SK-N-SH (cell line): Measurements from ENCODE around the gene CPM. TPM values are rescaled to one million over a fixed set of nuclear protein-coding genes. Genes with fewer than 3 reads are reported as not detected.
A peak's percentile ranks its signal among the peaks of the same experiment; 100 is the strongest.

Experiments used
- CTCF ChIA-PET: fragments of 300-600, 350-600 bp; formaldehyde crosslinking; extraction: SDS; loops from one replicate; lab custom pipeline; 2021; lab: Yijun Ruan, JAX
- POLR2A ChIA-PET: fragments of 350-600 bp; sonication (Branson Sonifier 250); formaldehyde crosslinking; extraction: SDS; loops from one replicate; lab custom pipeline; 2020; ENCODE audit warnings: antibody characterized with exemption, inconsistent platforms; lab: Yijun Ruan, JAX
- DNase-seq: peaks from one replicate; pipeline ENCODE4 v3.0.0; 2012
- H2AFZ ChIP-seq: fragments of 200-600 bp; sonication (generic); 2 replicates; pipeline ENCODE4 v1.8.1; 2016; ENCODE audit warnings: antibody characterized with exemption, mild to moderate bottlenecking, low read depth
- H3F3A ChIP-seq: fragments of 200-600 bp; sonication (generic); replicated peaks from 2 replicates; pipeline ENCODE3; 2016; ENCODE audit warnings: antibody characterized with exemption, mild to moderate bottlenecking; ENCODE audit not compliant: insufficient read depth
- H3K27ac ChIP-seq, 2 experiments: fragments of 200-500 bp in 1 of 2; fragments of 200-600 bp in 1 of 2; sonication (Bioruptor generic) in 1 of 2; sonication (generic), shearing (Covaris generic) in 1 of 2; 2 replicates each; pipeline versions ENCODE4 v1.5.1 to v1.6.1; 2014 to 2016; ENCODE audit warnings: low read depth in 2 of 2, inconsistent platforms in 1 of 2, low read length in 1 of 2, mild to moderate bottlenecking in 1 of 2, mixed read lengths in 1 of 2
- H3K27me3 ChIP-seq: fragments of 200-600 bp; sonication (generic), shearing (Covaris generic); 2 replicates; pipeline ENCODE4 v1.6.1; 2016; ENCODE audit warnings: mixed run types; ENCODE audit not compliant: insufficient read depth
- H3K36me3 ChIP-seq, 2 experiments: fragments of 200-500 bp in 1 of 2; fragments of 200-600 bp in 1 of 2; sonication (Bioruptor generic) in 1 of 2; sonication (generic) in 1 of 2; replicated peaks in 1 of 2; 2 replicates each; pipeline versions ENCODE3 to v1.5.1; 2014 to 2016; ENCODE audit warnings: low read length in 1 of 2, mild to moderate bottlenecking in 1 of 2; ENCODE audit not compliant: insufficient read depth in 2 of 2, control insufficient read depth in 1 of 2
- H3K4me1 ChIP-seq, 2 experiments: fragments of 200-500 bp in 1 of 2; fragments of 200-600 bp in 1 of 2; sonication (Bioruptor generic) in 1 of 2; sonication (generic), shearing (Covaris generic) in 1 of 2; 2 replicates each; pipeline versions ENCODE4 v1.5.1 to v1.6.1; 2014 to 2016; ENCODE audit warnings: low read depth in 1 of 2, low read length in 1 of 2, mixed run types in 1 of 2; ENCODE audit not compliant: insufficient read depth in 2 of 2, control insufficient read depth in 1 of 2
- H3K4me2 ChIP-seq: fragments of 200-600 bp; sonication (generic), shearing (Covaris generic); 2 replicates; pipeline ENCODE4 v1.6.1; 2017; ENCODE audit warnings: mixed run types
- H3K4me3 ChIP-seq, 2 experiments: fragments of 200-500 bp in 1 of 2; fragments of 200-600 bp in 1 of 2; sonication (Bioruptor generic) in 1 of 2; sonication (generic), shearing (Covaris generic) in 1 of 2; 2 replicates each; pipeline versions ENCODE4 v1.5.1 to v1.8.1; 2014 to 2016; ENCODE audit warnings: low read depth in 2 of 2, inconsistent platforms in 1 of 2, low read length in 1 of 2, mild to moderate bottlenecking in 1 of 2, mixed read lengths in 1 of 2, moderate library complexity in 1 of 2
- H3K79me2 ChIP-seq: fragments of 200-600 bp; sonication (generic); 2 replicates; pipeline ENCODE4 v1.8.1; 2017; ENCODE audit warnings: mild to moderate bottlenecking; ENCODE audit not compliant: insufficient read depth
- H3K9ac ChIP-seq: fragments of 200-600 bp; sonication (generic); 2 replicates; pipeline ENCODE4 v1.6.1; 2017; ENCODE audit warnings: mixed run types
- H3K9me2 ChIP-seq: fragments of 200-600 bp; sonication (generic); 2 replicates; pipeline ENCODE4 v1.6.1; 2017; ENCODE audit warnings: mixed run types
- H3K9me3 ChIP-seq: fragments of 200-600 bp; sonication (generic); 2 replicates; pipeline ENCODE4 v1.6.1; 2017; ENCODE audit warnings: mixed run types, mild to moderate bottlenecking, moderate library complexity
- H4K20me1 ChIP-seq: fragments of 200-600 bp; sonication (generic); 2 replicates; pipeline ENCODE4 v1.6.1; 2017; ENCODE audit warnings: mild to moderate bottlenecking, mixed run types; ENCODE audit not compliant: insufficient read depth
- CTCF ChIP-seq: fragments of 200-600 bp; sonication (generic); IDR thresholded peaks from 2 replicates; pipeline ENCODE4 v1.6.1; 2017; ENCODE audit warnings: antibody characterized with exemption, mild to moderate bottlenecking, moderate library complexity
- REST ChIP-seq: IDR thresholded peaks from 2 replicates; pipeline ENCODE4 v1.6.1; 2012; ENCODE audit warnings: mild to moderate bottlenecking, low read depth, low read length, moderate library complexity
- whole genome bisulfite sequencing: methylation state at CpG from one replicate; pipeline ENCODE4 v1.1.6; 2017; ENCODE audit warnings: low lambda C conversion rate; 5-methylcytosine and 5-hydroxymethylcytosine counted together
- polyA plus RNA-seq, 3 experiments: library from polyadenylated mRNA; depleted of rRNA; stranded (reverse); fragments of >200 nt; gene quantifications; 2 replicates each; pipeline ENCODE4 v1.2.3, GENCODE V29; 2012

CPM gene
- polyA plus RNA-seq, 1 of the 3 experiments (the other 2 are of a cell fraction): 10.8 TPM

GRCh38 chr12:68814490-68815231, 118.3 kb downstream of the CPM start:
- POLR2A ChIA-PET: no interaction called here
- 64% methylated on average over 3 of the region's 3 CpGs for WGBS
- peak overlapping the region; percentile 6 to 42; a peak in 2 of 4 replicates for H3K4me3 ChIP-seq

More at GRCh38 chr12:68814490-68815231, 118.3 kb downstream of the CPM start:
- H3K36me3 ChIP-seq: peaks cover 66 to 95% of the 10 kb centered on the region in 2 experiments
- H3F3A ChIP-seq: peaks cover 62% of the 10 kb centered on the region
- peak overlapping the region; percentile 76 for H3K4me2 ChIP-seq
- H2AFZ ChIP-seq: no peak overlapping the region; the same call in 1 of the 2 replicates
- H3K9me2 ChIP-seq: no peaks in the 10 kb centered on the region
- H4K20me1 ChIP-seq: peaks cover 97% of the 10 kb centered on the region
- CTCF ChIA-PET: interaction anchor here (4.0 kb wide), 1 partner anchor 16 kb away, joined by 31 read pairs; no protein-coding TSS in a partner anchor
- no peaks in the 10 kb centered on the region for H3K27me3 ChIP-seq
- no peak for DNase-seq
- H3K79me2 ChIP-seq: peaks cover 97% of the 10 kb centered on the region
- no peaks in the 10 kb centered on the region; the same call in 1 of the 2 replicates for H3K9me3 ChIP-seq
- TF ChIP-seq REST (peak; percentile 52; the same call in 1 of the 2 replicates), CTCF (no peak)
- TF ChIP-seq, all 33 proteins: peak for 1
- H3K27ac ChIP-seq: no peak overlapping the region
- peaks cover 2 to 9% of the 10 kb centered on the region in 2 experiments; a peak in 3 of 4 replicates for H3K4me1 ChIP-seq
- 0 out of 2 replicates have a peak overlapping the region, but pooled peaks have one; percentile 24 for H3K9ac ChIP-seq
